Ureter (tissue), 1 donor: ENCODE results near the gene OR2V2. TPM values are rescaled to one million over a fixed set of nuclear protein-coding genes. Genes with fewer than 3 reads are reported as not detected.
"Not testable (repeated sequence)": the region's sequence is repeated elsewhere in the genome, so short reads cannot be mapped to it uniquely, and the experiment has no call there.

Experiments
- DNase-seq: peaks from one replicate; pipeline ENCODE4 v3.0.0-alpha.2; 2020; ENCODE audit warnings: low spot score
- total RNA-seq: library from RNA; stranded (reverse); gene quantifications from one replicate; pipeline ENCODE4 v1.2.4, GENCODE V29; 2023
- donor health status: DM: yes; HTN: yes; CAD: no.

The OR2V2 gene
- not detected for total RNA-seq

DNA sequence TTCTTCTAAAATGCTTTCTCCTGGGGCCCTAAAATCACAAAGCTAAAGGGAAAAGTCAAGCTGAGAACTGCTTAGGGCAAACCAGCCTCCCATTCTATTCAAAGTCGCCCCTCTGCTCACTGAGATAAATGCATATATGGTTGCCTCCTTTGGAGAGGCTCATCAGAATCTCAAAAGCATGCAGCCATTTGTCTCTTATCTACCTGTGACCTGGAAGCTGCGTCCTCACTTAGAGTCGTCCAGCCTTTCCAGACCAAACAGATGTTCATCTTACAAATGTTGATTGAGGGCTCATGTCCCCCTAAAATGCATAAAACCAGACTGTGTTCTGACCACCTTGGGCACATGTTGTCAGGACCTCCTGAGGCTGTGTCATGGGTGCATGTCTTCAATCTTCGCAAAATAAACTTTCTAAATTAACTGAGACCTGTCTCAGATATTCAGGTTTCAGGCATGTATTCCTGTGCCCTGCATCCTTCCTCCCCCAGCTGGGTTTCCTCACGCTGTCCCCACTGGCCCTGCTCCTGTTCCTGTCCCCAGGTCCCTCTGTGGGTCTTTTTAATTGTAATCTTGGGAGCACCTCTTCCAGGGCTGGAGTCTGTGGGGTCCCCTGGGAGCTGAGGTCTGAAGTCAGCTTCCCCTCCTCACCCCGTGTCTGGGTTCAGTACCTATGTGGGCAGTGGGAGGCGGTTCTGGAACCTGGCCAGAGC lies at the start of gene OR2V2:
Gene OR2V2, plus strand, starts transcription at position 660 of the 710 bp plus-strand sequence. CDS start 7,357 bp downstream, outside the sequence.
- DNase-seq: not testable (repeated sequence)

DNA sequence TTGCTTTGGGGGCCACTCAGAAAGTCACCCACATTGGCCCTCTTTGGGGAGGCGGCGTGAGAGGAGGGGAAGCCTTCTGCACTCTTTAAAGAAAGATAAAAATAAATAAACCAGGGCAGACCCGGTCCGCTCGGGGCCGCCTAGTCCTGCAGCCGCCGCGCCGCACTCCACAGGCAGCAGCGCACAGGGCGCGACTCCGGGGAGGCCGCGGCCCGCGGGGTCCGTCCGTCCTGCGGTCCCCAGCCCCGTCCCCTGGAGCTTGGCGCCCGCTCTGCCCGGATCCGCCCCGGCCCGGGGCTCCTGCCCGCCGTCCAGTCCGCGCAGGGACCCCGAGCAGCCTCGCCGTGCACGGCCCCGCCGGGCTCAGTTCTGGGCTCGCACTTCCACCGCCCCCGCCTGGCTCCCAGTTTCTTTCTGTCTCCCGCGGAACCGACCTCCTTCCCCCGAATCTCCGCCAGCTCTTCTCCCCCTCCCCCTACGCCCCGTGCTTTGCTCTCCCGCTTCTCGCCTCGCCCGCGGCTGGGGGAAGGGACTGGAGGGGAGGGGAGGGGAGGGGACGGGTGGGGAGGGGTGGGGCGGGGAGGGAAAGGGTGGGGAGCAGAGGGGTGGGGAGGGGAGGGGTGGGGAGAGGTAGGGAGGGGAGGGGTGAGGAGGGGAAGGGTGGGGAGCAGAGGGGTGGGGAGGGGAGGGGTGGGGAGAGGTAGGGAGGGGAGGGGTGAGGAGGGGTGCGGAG lies 49.5 kb upstream of the OR2V2 start:
- DNase-seq: not testable (repeated sequence)

GRCh38 chr5:181098762-181099601 lies 48.4 kb upstream of the OR2V2 start:
- DNase-seq: no peak

DNA sequence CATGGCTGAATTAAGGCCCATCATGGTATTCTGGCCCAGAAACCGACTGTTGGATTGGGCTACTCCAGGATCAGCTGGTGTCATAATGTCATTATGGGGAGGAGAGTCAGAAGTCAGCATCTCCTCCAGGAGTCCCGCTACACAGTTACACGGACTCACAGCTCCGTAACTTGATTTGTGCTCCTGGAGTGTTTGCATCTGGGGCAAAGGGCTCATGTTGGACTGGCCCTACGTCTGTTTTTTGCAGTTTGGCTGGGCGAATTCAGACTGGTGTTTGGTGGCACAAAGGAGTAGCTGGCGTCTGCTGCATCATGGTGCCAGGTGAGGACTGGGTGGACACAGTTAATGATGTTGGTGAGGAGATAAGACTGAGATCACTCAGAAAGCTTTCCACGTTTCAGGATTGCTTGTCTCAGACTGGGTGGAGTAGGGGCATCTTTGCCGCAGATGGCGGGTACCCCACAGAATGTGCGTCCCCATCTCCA lies 47.7 kb upstream of the OR2V2 start:
- DNase-seq: no peak

DNA sequence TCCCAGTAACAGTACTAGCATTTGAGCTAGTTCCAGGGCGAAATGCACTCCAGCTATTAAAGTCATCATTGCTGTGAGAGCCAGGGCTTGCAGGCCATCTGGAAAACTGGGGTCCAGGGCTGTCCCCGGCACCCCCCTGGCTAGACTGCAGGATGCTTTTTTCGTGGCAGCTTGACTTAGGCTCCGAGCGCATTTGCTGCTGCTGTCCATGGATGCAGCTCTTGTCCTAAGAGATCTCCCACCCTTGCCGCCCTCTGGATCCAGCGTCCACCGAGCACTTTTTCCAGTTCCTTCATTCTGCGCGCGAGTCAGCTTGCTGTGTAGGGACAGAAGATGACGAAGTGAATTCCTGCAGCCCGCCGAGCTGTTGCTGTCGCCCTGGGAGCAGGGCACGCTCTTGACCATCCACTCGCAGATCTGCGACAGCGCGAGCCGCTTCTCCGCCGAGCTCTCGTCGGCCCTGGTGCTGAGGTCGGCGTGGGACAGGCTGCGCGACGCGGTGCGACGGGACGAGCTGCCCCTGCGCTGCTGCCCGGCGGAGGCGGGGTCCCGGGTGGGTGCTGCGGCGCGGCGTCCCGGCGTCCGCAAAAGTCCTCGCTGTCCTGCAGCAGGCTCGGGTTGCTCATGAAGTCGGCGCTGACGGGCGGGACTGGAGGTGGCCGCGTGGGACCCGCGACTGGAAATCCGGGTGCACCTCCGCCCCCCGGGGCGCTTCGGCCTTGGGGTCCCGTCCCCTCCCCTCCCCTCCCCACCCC lies 47.1 kb upstream of the OR2V2 start:
- no peak for DNase-seq

DNA sequence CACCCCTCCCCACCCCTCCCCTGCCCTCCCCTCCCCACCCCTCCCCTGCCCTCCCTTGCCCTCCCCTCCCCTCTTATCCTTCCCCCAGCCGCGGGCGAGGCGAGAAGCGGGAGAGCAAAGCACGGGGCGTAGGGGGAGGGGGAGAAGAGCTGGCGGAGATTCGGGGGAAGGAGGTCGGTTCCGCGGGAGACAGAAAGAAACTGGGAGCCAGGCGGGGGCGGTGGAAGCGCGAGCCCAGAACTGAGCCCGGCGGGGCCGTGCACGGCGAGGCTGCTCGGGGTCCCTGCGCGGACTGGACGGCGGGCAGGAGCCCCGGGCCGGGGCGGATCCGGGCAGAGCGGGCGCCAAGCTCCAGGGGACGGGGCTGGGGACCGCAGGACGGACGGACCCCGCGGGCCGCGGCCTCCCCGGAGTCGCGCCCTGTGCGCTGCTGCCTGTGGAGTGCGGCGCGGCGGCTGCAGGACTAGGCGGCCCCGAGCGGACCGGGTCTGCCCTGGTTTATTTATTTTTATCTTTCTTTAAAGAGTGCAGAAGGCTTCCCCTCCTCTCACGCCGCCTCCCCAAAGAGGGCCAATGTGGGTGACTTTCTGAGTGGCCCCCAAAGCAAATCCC lies 46.2 kb upstream of the OR2V2 start:
- DNase-seq: not testable (repeated sequence)

- DNase-seq: not testable (repeated sequence)
These were observed 45.3 kb upstream of the OR2V2 start for GRCh38 chr5:181101930-181102674.

DNA sequence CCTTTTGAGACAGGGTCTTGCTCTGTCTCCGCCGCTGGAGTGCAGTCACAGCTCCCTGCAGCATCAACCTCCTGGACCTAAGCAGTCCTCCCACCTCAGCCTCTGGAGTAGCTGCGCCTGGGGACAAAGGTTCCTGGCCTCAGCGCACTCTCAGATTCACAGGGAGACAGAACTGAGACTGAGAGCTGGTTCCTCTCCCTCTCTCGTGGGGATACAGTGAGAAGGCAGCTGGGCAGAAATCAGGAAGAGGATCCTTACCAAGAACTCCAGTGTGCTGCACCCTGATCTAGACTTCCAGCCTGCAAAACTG lies 43.2 kb upstream of the OR2V2 start:
- not testable (repeated sequence) for DNase-seq

- DNase-seq: peak; percentile 17
These were observed 42.6 kb upstream of the OR2V2 start for GRCh38 chr5:181104606-181105390.

DNA sequence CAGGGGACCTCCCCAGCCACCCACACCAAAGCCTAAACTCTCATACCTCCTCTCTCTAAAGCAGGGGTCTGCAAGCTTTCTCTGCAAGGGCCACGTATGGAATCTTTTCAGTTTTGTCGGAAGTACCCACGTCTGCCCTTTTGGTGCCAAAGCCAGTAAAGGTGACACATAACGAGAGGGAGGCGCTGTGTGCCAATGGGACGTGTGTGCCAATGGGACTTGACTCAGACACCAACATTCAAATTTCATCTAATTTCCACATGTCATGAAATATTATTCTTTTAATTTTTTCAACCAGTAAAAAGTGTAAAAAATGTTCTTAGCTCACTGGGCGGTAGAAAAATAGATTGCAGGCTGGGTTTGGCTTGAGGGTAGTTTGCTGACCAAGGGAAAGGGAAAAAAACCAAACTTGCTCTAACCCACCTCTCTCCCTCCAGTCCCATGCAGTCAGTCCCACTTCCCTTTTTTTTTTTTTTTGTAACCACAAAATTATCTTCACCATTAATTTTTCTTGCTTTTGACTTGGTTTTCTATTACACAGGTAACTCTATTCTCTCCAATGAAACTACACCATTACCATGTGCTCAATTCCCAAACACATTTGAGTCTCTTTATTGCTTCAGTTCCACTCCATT lies 41.9 kb upstream of the OR2V2 start:
- no peak for DNase-seq

- no peak for DNase-seq
These were observed 39.7 kb upstream of the OR2V2 start for GRCh38 chr5:181107699-181108098.

- no peak for DNase-seq
These were observed 38.7 kb upstream of the OR2V2 start for GRCh38 chr5:181108578-181109165.

- DNase-seq: no peak
These were observed 37.8 kb upstream of the OR2V2 start for GRCh38 chr5:181109489-181110013.

GRCh38 chr5:181111010-181111409 lies 36.4 kb upstream of the OR2V2 start:
- no peak for DNase-seq

GRCh38 chr5:181112476-181112875 lies 34.9 kb upstream of the OR2V2 start:
- DNase-seq: no peak

DNA sequence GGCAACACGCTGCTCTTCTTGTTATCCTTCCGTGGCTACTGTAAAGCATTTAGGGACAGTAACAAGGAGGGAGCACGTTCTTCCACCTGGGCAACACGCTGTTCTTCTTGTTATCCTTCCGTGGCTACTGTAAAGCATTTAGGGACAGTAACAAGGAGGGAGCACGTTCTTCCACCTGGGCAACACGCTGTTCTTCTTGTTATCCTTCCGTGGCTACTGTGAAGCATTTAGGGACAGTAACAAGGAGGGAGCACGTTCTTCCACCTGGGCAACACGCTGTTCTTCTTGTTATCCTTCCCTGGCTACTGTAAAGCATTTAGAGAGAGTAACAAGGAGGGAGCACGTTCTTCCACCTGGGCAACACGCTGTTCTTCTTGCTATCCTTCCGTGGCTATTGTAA lies 33.8 kb upstream of the OR2V2 start:
- not testable (repeated sequence) for DNase-seq

DNA sequence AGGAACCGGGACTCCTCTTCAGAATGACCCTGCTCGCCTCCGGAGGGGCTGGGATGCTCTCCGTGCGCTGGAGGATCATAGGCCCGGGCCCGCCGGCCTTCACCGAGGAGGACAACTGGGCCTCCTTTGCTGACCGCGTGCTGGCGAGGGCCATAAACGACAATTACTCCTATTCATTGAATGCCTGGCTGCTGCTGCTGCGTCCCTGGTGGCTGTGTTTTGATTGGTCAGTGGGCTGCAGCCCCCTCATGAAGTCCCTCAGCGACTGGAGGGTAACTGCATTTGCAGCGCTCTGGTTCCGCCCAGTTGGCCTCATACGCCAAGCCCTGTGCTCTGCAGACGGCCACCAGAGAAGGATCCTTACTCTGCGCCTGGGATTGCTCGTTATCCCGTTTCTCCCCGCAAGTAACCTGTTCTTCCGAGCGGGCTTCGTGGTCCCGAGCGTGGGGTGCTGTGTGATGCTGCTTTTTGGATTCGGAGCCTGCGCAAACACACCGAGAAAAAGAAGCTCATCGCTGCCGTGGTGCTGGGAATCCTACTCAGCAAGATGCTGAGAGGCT lies 33.0 kb upstream of the OR2V2 start:
- no peak for DNase-seq
